ENCODE measurements around the gene FUCA2. TPM values are rescaled to one million over a fixed set of nuclear protein-coding genes. Genes with fewer than 3 reads are reported as not detected.
"Not testable (repeated sequence)": the region's sequence is repeated elsewhere in the genome, so short reads cannot be mapped to it uniquely, and the experiment has no call there.

FUCA2 gene
- total RNA-seq, 1 donor = 74.4 TPM

- peak; percentile 75 for DNase-seq (ENCODE audit: low read depth)
- no peak for TF ChIP-seq CTCF (IDR thresholded peaks at IDR 0.05; ENCODE audit: insufficient read depth, low read length)
- no peak overlapping the region for H3K4me3 ChIP-seq (ENCODE audit: low read depth, low read length)
Measured at GRCh38 chr6:143515061-143515760, 3.7 kb upstream of the FUCA2 start.

GRCh38 chr6:143513410-143513809 is 1.9 kb upstream of the FUCA2 start:
- TF ChIP-seq CTCF (IDR thresholded peaks at IDR 0.05; ENCODE audit: insufficient read depth, low read length) = peak; percentile 27
- no peak overlapping the region for H3K4me3 ChIP-seq (ENCODE audit: low read depth, low read length)
- no peak for DNase-seq (ENCODE audit: low read depth)

- peak overlapping the region; percentile 84 for H3K4me3 ChIP-seq (ENCODE audit: low read depth, low read length)
- DNase-seq (ENCODE audit: low read depth) = not testable (repeated sequence)
Measured at GRCh38 chr6:143510326-143510725, 1.2 kb downstream of the FUCA2 start.

GRCh38 chr6:143507358-143508145 is 4.0 kb downstream of the FUCA2 start:
- no peak for TF ChIP-seq CTCF (IDR thresholded peaks at IDR 0.05; ENCODE audit: insufficient read depth, low read length)
- no peak for DNase-seq (ENCODE audit: low read depth)
- H3K4me3 ChIP-seq (ENCODE audit: low read depth, low read length) = no peak overlapping the region

- no peak for DNase-seq (ENCODE audit: low read depth)
- no peak for TF ChIP-seq CTCF (IDR thresholded peaks at IDR 0.05; ENCODE audit: insufficient read depth, low read length)
- no peak overlapping the region for H3K4me3 ChIP-seq (ENCODE audit: low read depth, low read length)
Measured at GRCh38 chr6:143506620-143507019, 4.9 kb downstream of the FUCA2 start.

GRCh38 chr6:143506199-143506598 is 5.3 kb downstream of the FUCA2 start:
- no peak for DNase-seq (ENCODE audit: low read depth)
- H3K4me3 ChIP-seq (ENCODE audit: low read depth, low read length) = no peak overlapping the region
- TF ChIP-seq CTCF (IDR thresholded peaks at IDR 0.05; ENCODE audit: insufficient read depth, low read length) = no peak

GRCh38 chr6:143505537-143505936 is 6.0 kb downstream of the FUCA2 start:
- no peak for DNase-seq (ENCODE audit: low read depth)
- TF ChIP-seq CTCF (IDR thresholded peaks at IDR 0.05; ENCODE audit: insufficient read depth, low read length) = no peak
- H3K4me3 ChIP-seq (ENCODE audit: low read depth, low read length) = no peak overlapping the region

Measured in fibroblast of the aortic adventitia (primary cell).